Measurements from ENCODE around the gene RAB14.

The RAB14 gene

GRCh38 chr9:121201045-121201737, 478 bp downstream of the RAB14 start:
- H3K4me3 ChIP-seq (replicated peaks in 1 of 2; ENCODE audit: low read depth in 2 of 2, low read length in 2 of 2) = peak overlapping the region; percentile 74 to 95
- no peak for TF ChIP-seq CTCF (IDR thresholded peaks at IDR 0.05; ENCODE audit: low read depth, low read length)
- DNase-seq (ENCODE audit: low read depth in 2 of 2) = peak in 1 of 2 donors; percentile 20

GRCh38 chr9:121200356-121200755, 1.3 kb downstream of the RAB14 start:
- H3K4me3 ChIP-seq (replicated peaks in 1 of 2; ENCODE audit: low read depth in 2 of 2, low read length in 2 of 2) = peak overlapping the region; percentile 74 to 95
- no peak for TF ChIP-seq CTCF (IDR thresholded peaks at IDR 0.05; ENCODE audit: low read depth, low read length)
- no peak for DNase-seq (ENCODE audit: low read depth in 2 of 2)

- no peak for DNase-seq (ENCODE audit: low read depth in 2 of 2)
- TF ChIP-seq CTCF (IDR thresholded peaks at IDR 0.05; ENCODE audit: low read depth, low read length) = no peak
- peak overlapping the region; percentile 74 to 95 for H3K4me3 ChIP-seq (replicated peaks in 1 of 2; ENCODE audit: low read depth in 2 of 2, low read length in 2 of 2)
These were observed 1.7 kb downstream of the RAB14 start for GRCh38 chr9:121199921-121200320.

GRCh38 chr9:121198512-121199042, 3.1 kb downstream of the RAB14 start:
- no peak for TF ChIP-seq CTCF (IDR thresholded peaks at IDR 0.05; ENCODE audit: low read depth, low read length)
- H3K4me3 ChIP-seq (replicated peaks in 1 of 2; ENCODE audit: low read depth in 2 of 2, low read length in 2 of 2) = no peak overlapping the region

GRCh38 chr9:121197132-121197531, 4.5 kb downstream of the RAB14 start:
- DNase-seq (ENCODE audit: low read depth in 2 of 2) = no peak
- peak; percentile 33 for TF ChIP-seq CTCF (IDR thresholded peaks at IDR 0.05; ENCODE audit: low read depth, low read length)
- H3K4me3 ChIP-seq (replicated peaks in 1 of 2; ENCODE audit: low read depth in 2 of 2, low read length in 2 of 2) = no peak overlapping the region

More at GRCh38 chr9:121198512-121199042, 3.1 kb downstream of the RAB14 start:
- DNase-seq (ENCODE audit: low read depth in 2 of 2) = no peak

- no peak for TF ChIP-seq CTCF (IDR thresholded peaks at IDR 0.05; ENCODE audit: low read depth, low read length)
- H3K4me3 ChIP-seq (replicated peaks in 1 of 2; ENCODE audit: low read depth in 2 of 2, low read length in 2 of 2) = no peak overlapping the region
- no peak for DNase-seq (ENCODE audit: low read depth in 2 of 2)
These were observed 5.3 kb downstream of the RAB14 start for GRCh38 chr9:121196389-121196788.

Measured in cardiac fibroblast (primary cell).